ENCODE measurements around the gene ZXDC.

ZXDC gene

DNA sequence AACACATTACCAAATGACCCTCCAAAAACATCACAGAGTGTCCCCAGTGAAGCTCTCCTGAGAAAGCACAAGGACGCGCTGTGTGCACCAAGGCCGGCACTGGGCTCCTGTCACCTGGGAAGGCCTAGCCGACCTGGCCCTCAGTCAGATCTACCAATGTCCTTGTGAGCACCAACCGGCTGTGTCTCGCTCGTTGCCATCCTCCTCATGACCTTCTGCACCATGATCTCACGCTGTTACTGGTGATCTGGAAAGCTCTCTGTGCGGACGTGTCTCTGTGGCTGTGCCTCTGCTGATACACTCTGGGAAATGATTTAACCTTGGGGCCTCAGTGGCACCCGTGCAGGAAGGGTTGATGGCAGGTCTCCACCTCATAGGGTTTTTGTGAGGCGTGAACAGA lies 24.2 kb downstream of the ZXDC start:
- DNase-seq (ENCODE audit: low read depth) = no peak

GRCh38 chr3:126450744-126451143 lies 24.9 kb downstream of the ZXDC start:
- no peak for DNase-seq (ENCODE audit: low read depth)

- no peak for DNase-seq (ENCODE audit: low read depth)
These were observed 25.5 kb downstream of the ZXDC start for GRCh38 chr3:126450219-126450618.

GRCh38 chr3:126449621-126450051 lies 26.1 kb downstream of the ZXDC start:
- DNase-seq (ENCODE audit: low read depth) = no peak

DNA sequence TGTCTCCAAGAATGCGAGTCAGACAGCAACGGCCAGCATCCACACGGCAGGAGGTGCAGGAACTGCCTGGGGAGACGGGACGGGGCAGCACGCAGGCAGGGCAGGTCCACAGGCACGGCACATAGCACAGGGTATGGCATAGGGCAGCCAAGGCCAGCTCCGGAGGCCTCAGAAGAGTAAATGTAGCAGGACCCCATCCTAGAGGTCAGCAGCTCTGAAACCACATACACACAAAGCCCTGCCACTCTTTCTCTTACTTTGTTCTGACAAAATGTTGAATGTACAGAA lies 26.9 kb downstream of the ZXDC start:
- no peak for DNase-seq (ENCODE audit: low read depth)

- no peak for DNase-seq (ENCODE audit: low read depth)
These were observed 27.4 kb downstream of the ZXDC start for GRCh38 chr3:126448136-126448892.

DNA sequence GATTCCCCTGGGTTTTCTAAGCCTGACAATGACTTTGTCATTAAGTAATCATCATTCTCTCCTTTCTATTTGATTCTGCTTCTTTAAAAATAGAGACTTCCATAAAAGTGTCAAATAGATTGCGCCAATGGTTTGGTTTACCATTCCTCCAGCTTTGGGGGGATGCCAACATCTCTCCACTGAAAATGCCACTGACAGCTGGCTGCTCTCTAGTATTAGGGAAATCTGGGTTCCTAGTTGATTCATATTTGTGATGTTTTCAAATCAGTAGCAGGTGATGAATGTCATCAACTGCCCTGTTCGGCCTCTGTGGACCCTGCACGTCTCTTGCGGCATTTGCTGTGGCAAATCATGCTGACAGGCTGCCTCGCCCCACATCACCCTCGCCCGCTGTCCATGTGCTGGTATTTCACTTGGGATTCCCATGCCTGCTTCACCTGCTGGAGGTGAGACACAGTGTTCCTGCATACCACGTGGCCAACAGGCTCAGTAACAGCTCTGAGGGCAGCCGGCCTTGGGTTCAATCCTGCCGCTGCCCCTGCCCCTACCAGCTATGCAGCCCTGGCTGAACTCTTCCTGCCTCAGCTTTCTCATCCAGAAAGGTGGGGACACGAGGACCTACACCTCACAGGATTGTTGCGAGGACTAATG lies 28.1 kb downstream of the ZXDC start:
- DNase-seq (ENCODE audit: low read depth) = no peak

DNA sequence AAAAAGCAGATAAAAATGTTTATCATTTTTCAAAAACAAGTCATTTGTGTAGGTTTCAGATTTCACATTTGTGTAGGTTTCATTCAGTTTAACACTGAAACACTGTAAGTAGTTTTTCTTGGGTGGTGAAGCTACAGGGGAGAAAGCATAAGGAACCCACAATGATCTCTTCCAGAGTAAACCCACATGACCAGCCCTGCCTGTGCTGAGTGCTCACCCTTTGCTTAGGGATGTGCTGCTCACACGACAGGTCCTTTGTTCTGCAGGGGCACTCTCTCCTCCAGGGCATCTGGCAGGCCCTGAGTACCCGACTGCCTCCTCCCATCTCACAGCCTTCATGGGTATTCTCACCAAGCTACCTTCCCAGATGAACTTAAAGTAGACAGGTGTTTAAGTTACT lies 28.9 kb downstream of the ZXDC start:
- DNase-seq (ENCODE audit: low read depth) = no peak

DNA sequence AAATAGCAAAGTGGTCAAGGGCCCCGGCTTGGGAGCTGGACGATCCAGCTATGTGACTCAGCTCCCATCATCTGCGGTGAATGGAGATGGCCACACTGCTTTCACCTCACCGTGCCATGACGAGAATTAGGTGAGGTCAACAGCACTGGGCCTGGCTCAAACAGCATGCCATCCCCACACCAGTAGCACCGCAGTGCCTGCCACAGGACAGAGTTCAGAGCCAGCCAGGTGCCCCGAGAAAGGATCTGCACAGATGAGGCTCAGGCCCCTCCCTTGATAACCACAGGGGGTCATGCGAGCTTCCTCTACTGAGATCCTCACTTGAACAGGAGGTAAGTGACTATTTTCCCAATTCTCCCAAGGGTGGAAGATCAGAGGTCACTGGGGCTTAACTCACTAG lies 29.4 kb downstream of the ZXDC start:
- DNase-seq (ENCODE audit: low read depth) = no peak

- DNase-seq (ENCODE audit: low read depth) = no peak
These were observed 30.2 kb downstream of the ZXDC start for GRCh38 chr3:126445506-126445905.

GRCh38 chr3:126442856-126443242 lies 32.8 kb downstream of the ZXDC start:
- no peak for DNase-seq (ENCODE audit: low read depth)

DNA sequence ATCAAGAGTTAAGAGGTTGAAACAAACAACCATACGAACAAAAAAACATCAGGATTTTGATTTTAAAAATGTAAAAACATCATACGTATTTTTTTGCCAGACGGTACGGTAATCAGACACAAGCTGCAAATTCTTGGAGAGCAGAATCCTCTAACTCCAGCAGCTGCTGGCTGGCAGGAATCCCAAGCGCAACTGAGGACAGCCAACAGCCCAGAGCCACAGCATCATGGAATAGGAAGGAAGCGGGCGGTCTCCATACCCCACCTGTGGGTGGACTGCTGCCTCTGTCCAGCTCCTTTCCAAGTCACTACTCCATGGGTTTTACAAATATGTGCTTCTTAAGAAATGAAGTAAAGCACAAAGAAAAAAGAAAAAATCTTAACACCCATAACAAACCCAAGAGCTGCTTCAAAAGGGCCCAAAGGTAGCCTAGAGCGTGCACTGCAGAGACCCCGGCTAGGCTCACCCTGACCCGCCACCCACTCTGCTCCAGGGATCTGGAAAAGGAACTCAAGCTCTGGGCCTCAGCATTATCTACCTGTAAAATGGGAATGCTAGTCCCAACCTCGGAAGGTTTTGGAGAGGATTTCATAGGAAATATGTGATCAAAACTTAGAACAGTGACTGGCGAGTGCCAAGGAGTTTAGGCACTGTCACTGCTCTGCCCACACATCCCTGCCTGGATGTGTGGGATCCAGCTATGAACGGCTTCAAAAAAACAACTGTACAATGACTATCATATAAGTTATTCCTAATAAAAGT lies 33.4 kb downstream of the ZXDC start:
- DNase-seq (ENCODE audit: low read depth) = no peak

DNA sequence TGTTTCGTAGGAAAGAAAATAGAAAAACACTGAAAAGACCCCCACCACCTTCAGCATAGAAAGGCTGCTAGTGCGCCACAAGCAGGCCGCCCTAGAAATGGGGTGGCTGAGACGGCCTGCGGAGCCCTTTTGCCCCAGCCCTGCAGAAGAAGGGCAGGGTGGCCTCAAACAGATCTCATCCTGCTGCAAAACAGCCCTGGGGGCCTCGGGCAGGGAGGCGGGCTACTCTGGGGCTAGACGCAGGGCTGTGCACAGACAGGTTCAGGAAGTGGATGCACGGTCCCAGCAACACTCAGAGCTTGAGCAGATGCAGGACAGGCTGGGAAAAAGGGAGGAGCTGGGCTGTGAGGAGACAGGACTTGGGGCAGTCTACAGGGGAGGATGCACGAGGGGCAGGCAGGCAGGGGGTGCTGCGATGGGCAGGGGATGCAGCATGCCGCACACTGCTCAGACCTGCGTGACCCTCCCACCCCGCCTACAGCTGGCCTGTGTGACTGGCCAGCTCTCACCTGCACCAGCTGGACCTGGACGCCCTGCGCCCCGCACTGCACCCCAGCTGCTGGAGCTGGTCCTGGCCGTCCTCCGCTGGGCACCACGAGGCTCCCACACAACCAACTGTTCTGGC lies 34.3 kb downstream of the ZXDC start:
- no peak for DNase-seq (ENCODE audit: low read depth)

DNA sequence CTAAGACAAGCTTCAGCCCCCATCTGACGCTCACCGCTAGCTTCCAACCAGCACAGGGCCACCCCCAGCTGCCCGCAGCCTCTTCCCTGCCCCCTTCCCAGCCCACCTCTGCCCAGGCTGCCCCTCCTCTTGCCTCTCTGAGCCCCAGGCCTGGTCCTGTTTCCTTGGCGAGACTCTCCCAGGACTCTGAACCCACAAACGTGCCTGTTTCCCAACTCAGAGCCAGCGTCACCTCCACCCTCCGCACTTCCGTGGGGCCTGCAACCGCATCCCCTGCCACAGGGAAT lies 35.0 kb downstream of the ZXDC start:
- DNase-seq (ENCODE audit: low read depth) = no peak

- DNase-seq (ENCODE audit: low read depth) = no peak
These were observed 35.6 kb downstream of the ZXDC start for GRCh38 chr3:126439968-126440708.

GRCh38 chr3:126439346-126439967 lies 36.2 kb downstream of the ZXDC start:
- no peak for DNase-seq (ENCODE audit: low read depth)

GRCh38 chr3:126438746-126439145 lies 36.9 kb downstream of the ZXDC start:
- no peak for DNase-seq (ENCODE audit: low read depth)

DNA sequence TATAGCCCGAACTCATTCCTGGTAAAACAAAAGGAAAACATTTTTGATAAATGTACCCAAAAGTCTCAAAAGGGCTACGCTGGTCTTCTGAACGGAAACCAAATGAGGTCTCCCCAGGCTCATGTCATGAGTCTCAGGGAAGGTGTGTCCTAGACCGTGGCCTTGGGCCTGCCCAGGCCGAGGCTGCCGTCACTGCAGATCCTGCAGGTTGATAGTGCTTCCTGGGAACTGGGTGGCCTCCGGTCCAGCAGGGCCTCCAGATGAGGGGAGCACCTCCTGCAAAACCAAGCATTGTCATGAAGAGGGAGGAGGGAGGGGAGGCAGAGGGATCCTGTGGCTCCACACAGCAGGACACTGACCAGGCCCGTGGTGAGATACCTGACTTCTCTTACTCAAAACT lies 37.5 kb downstream of the ZXDC start:
- DNase-seq (ENCODE audit: low read depth) = no peak

GRCh38 chr3:126436826-126437717 lies 38.6 kb downstream of the ZXDC start:
- DNase-seq (ENCODE audit: low read depth) = no peak

- DNase-seq (ENCODE audit: low read depth) = no peak
These were observed 40.0 kb downstream of the ZXDC start for GRCh38 chr3:126435456-126436315.

Measured in CMK (cell line).